IMR-90 (cell line): ENCODE results near the gene RAD52.

ENCODE experiments used
- BHLHE40 ChIP-seq: fragments of 150-350 bp; IDR thresholded peaks from 2 replicates; pipeline ENCODE4 v1.6.1; 2016; ENCODE audit warnings: mild to moderate bottlenecking, low read depth, low read length
- CTCF ChIP-seq: conservative IDR thresholded peaks from 2 replicates; pipeline ENCODE4 v1.5.1; 2012; ENCODE audit warnings: mild to moderate bottlenecking, low read depth, low read length, improper control_type of control experiment
- MAFK ChIP-seq: IDR thresholded peaks from 2 replicates; pipeline ENCODE4 v1.6.1; 2012; ENCODE audit warnings: low read depth, low read length, improper control_type of control experiment
- MAZ ChIP-seq: IDR thresholded peaks from 2 replicates; pipeline ENCODE4 v1.6.1; 2012; ENCODE audit warnings: low read depth, mild to moderate bottlenecking, low read length, improper control_type of control experiment, moderate library complexity, borderline replicate concordance
- POLR2A ChIP-seq: IDR thresholded peaks from 2 replicates; pipeline ENCODE4 v1.6.1; 2012; ENCODE audit warnings: mild to moderate bottlenecking, low read depth, low read length
- RAD21 ChIP-seq: IDR thresholded peaks from 2 replicates; pipeline ENCODE4 v1.6.1; 2012; ENCODE audit warnings: low read length, improper control_type of control experiment
- RCOR1 ChIP-seq: IDR thresholded peaks from 2 replicates; pipeline ENCODE4 v1.6.1; 2012; ENCODE audit warnings: mild to moderate bottlenecking, low read length, improper control_type of control experiment; ENCODE audit not compliant: insufficient replicate concordance
- USF2 ChIP-seq: fragments of 150-350 bp; IDR thresholded peaks from 2 replicates; pipeline ENCODE4 v1.6.1; 2017; ENCODE audit warnings: mild to moderate bottlenecking, antibody characterized with exemption, low read length, low read depth

- no peak for TF ChIP-seq BHLHE40
- no peak for TF ChIP-seq RCOR1
- TF ChIP-seq CTCF = no peak
- no peak for TF ChIP-seq POLR2A
- no peak for TF ChIP-seq USF2
- TF ChIP-seq MAFK = no peak
- no peak for TF ChIP-seq RAD21
- TF ChIP-seq MAZ = no peak
Measured at GRCh38 chr12:916712-917445, 32.6 kb downstream of the RAD52 start.
